ENCODE results near the gene AURKAIP1.

- TF ChIP-seq POLR2A (IDR thresholded peaks at IDR 0.05) (no peak), CTCF (IDR thresholded peaks at IDR 0.05) (no peak)
Observed at GRCh38 chr1:1415751-1416150, 40.7 kb upstream of the AURKAIP1 start.

Measured in Peyer's patch (tissue), 4 donors.